K562 (cell line): ENCODE measurements around the gene GALNT16. TPM values are rescaled to one million over a fixed set of nuclear protein-coding genes. Genes with fewer than 3 reads are reported as not detected.

Source experiments
- ATAC-seq: fragments of 200-7000 bp; cut with Tn5 transposase; 3 replicates; pipeline ENCODE4 v1.9.1; 2020; ENCODE audit warnings: moderate library complexity
- BruUV-seq: library from RNA; stranded (reverse); fragments of 400-500 nt; replicated peaks from 2 replicates; lab custom pipeline; 2021; lab: Mats Ljungman, UMichigan
- CTCF ChIA-PET: fragments of 300-600 bp; formaldehyde crosslinking; extraction: SDS; loops from one replicate; lab custom pipeline; 2021; ENCODE audit warnings: low intra/inter-chr PET ratio; lab: Yijun Ruan, JAX
- POLR2A ChIA-PET: fragments of 300-600, 350-650 bp; sonication (Branson Sonifier 250); formaldehyde crosslinking; extraction: SDS; loops from one replicate; lab custom pipeline; 2021; ENCODE audit warnings: antibody characterized with exemption, inconsistent platforms; lab: Yijun Ruan, JAX
- DNase-seq, 4 experiments: peaks; one replicate each; pipeline versions ENCODE4 v3.0.0 to v3.0.0-alpha.2; 2011 to 2018; ENCODE audit warnings: low spot score in 3 of 4, mixed read lengths in 3 of 4; ENCODE audit errors: extremely low read depth in 1 of 4
- FAIRE-seq: peaks from 2 replicates; lab custom pipeline; 2011; peaks lifted over from hg19 to GRCh38; lab: Jason Lieb, UNC
- H2AFZ ChIP-seq: 2 replicates; pipeline ENCODE4 v1.6.0; 2011; ENCODE audit warnings: low read depth, low read length, control low read depth, inconsistent platforms
- H3K27ac ChIP-seq: fragments of 200-600 bp; 3 replicates; pipeline ENCODE4 v1.8.0; 2011; ENCODE audit warnings: low read depth, mild to moderate bottlenecking, control low read depth, inconsistent platforms, low read length, moderate library complexity, mixed read lengths; ENCODE audit errors: extremely low read depth
- H3K27me3 ChIP-seq, 2 experiments: fragments of 300-600 bp in 1 of 2; 2 replicates in 1 of 2; 3 replicates in 1 of 2; pipeline versions ENCODE4 v1.6.0 to v1.8.0; 2011; ENCODE audit warnings: inconsistent platforms in 2 of 2, low read length in 2 of 2, mild to moderate bottlenecking in 1 of 2, mixed read lengths in 1 of 2, moderate library complexity in 1 of 2; ENCODE audit not compliant: control insufficient read depth in 2 of 2, insufficient read depth in 2 of 2
- H3K36me3 ChIP-seq: fragments of 300-600 bp; 3 replicates; pipeline ENCODE4 v1.8.0; 2011; ENCODE audit warnings: mild to moderate bottlenecking, low read length, inconsistent platforms; ENCODE audit not compliant: control insufficient read depth, insufficient read depth
- H3K4me1 ChIP-seq, 2 experiments: fragments of 200-600 bp in 1 of 2; replicated peaks in 1 of 2; 2 replicates in 1 of 2; 3 replicates in 1 of 2; pipeline versions ENCODE4 v1.5.1 to v1.8.0; 2011; ENCODE audit warnings: inconsistent platforms in 2 of 2, low read length in 2 of 2, mild to moderate bottlenecking in 1 of 2, mixed read lengths in 1 of 2, moderate library complexity in 1 of 2; ENCODE audit not compliant: control insufficient read depth in 2 of 2, insufficient read depth in 2 of 2
- H3K4me2 ChIP-seq: 2 replicates; pipeline ENCODE4 v1.6.1; 2011; ENCODE audit warnings: low read length, control low read depth, inconsistent platforms, mixed read lengths; ENCODE audit not compliant: insufficient read depth
- H3K4me3 ChIP-seq: fragments of 200-600 bp; sonication (generic), shearing (Covaris generic); 2 replicates; pipeline ENCODE4 v1.5.1; 2016; ENCODE audit warnings: control low read depth, inconsistent platforms
- H3K79me2 ChIP-seq: fragments of 200-600 bp; 3 replicates; pipeline ENCODE4 v1.8.0; 2011; ENCODE audit warnings: low read length, inconsistent platforms; ENCODE audit not compliant: control insufficient read depth, insufficient read depth
- H3K9ac ChIP-seq, 2 experiments: 2 replicates each; pipeline versions ENCODE4 v1.6.0 to v1.6.1; 2011; ENCODE audit warnings: low read depth in 2 of 2, low read length in 2 of 2, control low read depth in 1 of 2, inconsistent platforms in 1 of 2, mild to moderate bottlenecking in 1 of 2, mixed read lengths in 1 of 2; ENCODE audit not compliant: insufficient read depth in 1 of 2
- H3K9me1 ChIP-seq: one replicate; pipeline ENCODE4 v1.6.0; 2011; ENCODE audit warnings: inconsistent platforms, mild to moderate bottlenecking, low read length, moderate library complexity; ENCODE audit not compliant: control insufficient read depth, insufficient read depth
- H3K9me3 ChIP-seq: replicated peaks from 2 replicates; pipeline ENCODE4 v1.5.1; 2011; ENCODE audit warnings: low read depth, low read length, inconsistent platforms; ENCODE audit not compliant: control insufficient read depth, insufficient read depth
- H4K20me1 ChIP-seq: replicated peaks from 2 replicates; pipeline ENCODE4 v1.6.1; 2011; ENCODE audit warnings: low read length, inconsistent platforms, mixed read lengths; ENCODE audit not compliant: control insufficient read depth, insufficient read depth
- E2F1 ChIP-seq: sonication (generic); formaldehyde crosslinking; IDR thresholded peaks from 2 replicates; pipeline ENCODE4 v1.8.1; 2023; ENCODE audit warnings: mild to moderate bottlenecking, missing genetic modification reagents, moderate library complexity
- TARDBP ChIP-seq: fragments of 450-650 bp; IDR thresholded peaks from 2 replicates; pipeline ENCODE4 v1.6.1; 2016
- TEAD1 ChIP-seq, 2 experiments: fragments of 450-650 bp in 1 of 2; sonication (generic) in 1 of 2; formaldehyde crosslinking; IDR thresholded peaks; 2 replicates each; pipeline versions ENCODE4 v1.4.0 to v1.8.0; 2020 to 2022; ENCODE audit warnings: mild to moderate bottlenecking in 2 of 2, missing genetic modification reagents in 1 of 2
- USF1 ChIP-seq: sonication (generic); formaldehyde crosslinking; IDR thresholded peaks from 2 replicates; pipeline ENCODE4 v1.9.0; 2022; ENCODE audit warnings: mild to moderate bottlenecking, missing genetic modification reagents
- XRCC5 ChIP-seq: fragments of 200-400 bp; formaldehyde crosslinking; IDR thresholded peaks from 2 replicates; pipeline ENCODE4 v1.6.1; 2017; ENCODE audit warnings: low read depth, mild to moderate bottlenecking, low read length
- ZBTB5 ChIP-seq: fragments of 450-650 bp; IDR thresholded peaks from 2 replicates; pipeline ENCODE4 v1.6.1; 2017; ENCODE audit warnings: antibody characterized with exemption
- ZFP1 ChIP-seq: fragments of 450-650 bp; formaldehyde crosslinking; IDR thresholded peaks from 2 replicates; pipeline ENCODE4 v1.4.0; 2020; ENCODE audit warnings: mild to moderate bottlenecking, mixed read lengths
- WGBS: fragments of 100-300 bp; shearing (Covaris generic); methylation state at CpG from one replicate; pipeline ENCODE4 v1.1.6; 2016; ENCODE audit warnings: low coverage, mixed read lengths; ENCODE audit not compliant: insufficient coverage; ENCODE audit errors: missing lambda C conversion rate; 5-methylcytosine and 5-hydroxymethylcytosine counted together
- in situ Hi-C: fragments of 300-500 bp; cut with MboI; formaldehyde crosslinking; loops from 4 replicates; pipeline ENCODE4 v1.15.0; 2018; ENCODE audit warnings: inconsistent platforms, mixed read lengths
- intact Hi-C: fragments of 100-400 bp; cut with micrococcal nuclease; formaldehyde crosslinking; loops from 2 replicates; pipeline ENCODE4 v1.14.2; 2022
- polyA plus RNA-seq, 8 experiments: library from polyadenylated mRNA; depleted of rRNA in 4 of 8; stranded (reverse) in 5 of 8; unstranded in 3 of 8; fragments of >200 nt; fragmentation: Nextera tagmentation in 2 of 8; fragmentation: Illumina TruSeq in 1 of 8; extraction: Ambion mirVana in 2 of 8; extraction: Trizol in 1 of 8; gene quantifications; 2 replicates each; pipeline versions ENCODE4 v1.2.1 to v1.2.3, GENCODE V29; 2011 to 2014; ENCODE audit warnings: inconsistent platforms in 1 of 8, missing spikeins in 1 of 8
- total RNA-seq, 7 experiments: library from RNA; depleted of rRNA in 6 of 7; stranded (reverse); fragments of >200 nt in 6 of 7; fragmentation: Illumina TruSeq in 2 of 7; extraction: Trizol in 2 of 7; gene quantifications; 2 replicates each; pipeline versions ENCODE4 v1.2.1 to v1.2.3, GENCODE V29; 2011 to 2021; ENCODE audit warnings: low replicate concordance in 1 of 7
- TF ChIP-seq, protein P1 (sequence below), 2 experiments: fragments of 450-650 bp in 1 of 2; sonication (generic) in 1 of 2; formaldehyde crosslinking in 1 of 2; IDR thresholded peaks in 1 of 2; conservative IDR thresholded peaks in 1 of 2; 2 replicates each; pipeline versions ENCODE4 v1.6.1 to v1.8.1; 2016 to 2023; ENCODE audit warnings: mild to moderate bottlenecking in 2 of 2, moderate library complexity in 2 of 2, inconsistent platforms in 1 of 2, missing genetic modification reagents in 1 of 2
- TF ChIP-seq, protein P2 (sequence below): fragments of 450-650 bp; IDR thresholded peaks from 2 replicates; pipeline ENCODE4 v1.6.1; 2016

Gene GALNT16
- total and polyA plus RNA-seq, 9 of the 15 experiments (the other 6 are each of a cell fraction or from before 2014, with no cell fraction given), result not detected

DNA sequence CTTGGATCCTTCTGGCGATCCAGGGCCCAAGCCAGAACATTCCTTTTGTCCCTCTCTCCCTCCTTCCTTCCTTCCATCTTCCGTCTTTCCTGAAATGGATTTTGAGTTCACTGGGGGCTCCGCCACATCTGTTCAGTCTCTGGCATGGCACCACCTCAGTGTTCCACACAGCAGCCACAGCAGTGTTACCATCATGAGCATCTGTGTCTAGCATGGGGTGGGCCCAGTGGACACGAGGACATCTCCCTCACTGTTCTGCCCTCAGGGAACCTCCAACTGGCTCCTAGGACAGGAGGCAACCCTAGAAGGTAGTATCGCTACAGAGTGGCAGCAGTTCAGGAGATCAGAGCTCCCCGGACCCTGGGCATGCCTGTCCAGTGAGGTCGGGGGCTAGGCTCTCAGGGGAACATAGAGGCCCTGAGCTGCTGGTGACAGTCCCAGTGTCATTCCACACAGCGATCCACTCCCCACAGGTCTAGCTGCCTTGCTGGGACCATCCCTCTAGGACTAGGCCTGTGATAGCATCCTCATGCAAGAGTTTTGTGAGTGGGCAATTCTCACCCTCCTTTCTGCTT, 59.0 kb downstream of the GALNT16 start:
- Histone ChIP-seq H2AFZ (no peak overlapping the region), H3K79me2 (no peaks in the 10 kb centered on the region), H3K4me3 (no peak overlapping the region), H3K27ac (no peak overlapping the region), H3K4me2 (no peak overlapping the region), H3K9me1 (no peaks in the 10 kb centered on the region), H3K9ac (no peak overlapping the region), H3K9me3 (no peaks in the 10 kb centered on the region), H4K20me1 (no peaks in the 10 kb centered on the region), H3K4me1 (no peaks in the 10 kb centered on the region; a peak in 1 of 5 replicates), H3K27me3 (peaks cover 0 to 27% of the 10 kb centered on the region in 2 experiments; a peak in 4 of 5 replicates), H3K36me3 (no peaks in the 10 kb centered on the region)
- BruUV-seq, result no TSS peak
- ChIA-PET CTCF (no interaction called here), POLR2A (interaction anchor here (0.9 kb wide), 1 partner anchor 14 kb away, joined by 4 read pairs; no protein-coding TSS in a partner anchor)
- TF ChIP-seq E2F1 (no peak), TEAD1 (CRISPR knock-in tag; IDR thresholded peaks at IDR 0.05) (no peak), ZFP1 (CRISPR knock-in tag) (no peak), USF1 (CRISPR knock-in tag) (no peak), XRCC5 (no peak), ZBTB5 (no peak), TARDBP (no peak)
- TF ChIP-seq, protein P1, sequence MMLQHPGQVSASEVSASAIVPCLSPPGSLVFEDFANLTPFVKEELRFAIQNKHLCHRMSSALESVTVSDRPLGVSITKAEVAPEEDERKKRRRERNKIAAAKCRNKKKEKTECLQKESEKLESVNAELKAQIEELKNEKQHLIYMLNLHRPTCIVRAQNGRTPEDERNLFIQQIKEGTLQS (IDR thresholded peaks at IDR 0.05), result no peak
- TF ChIP-seq, protein P1 (CRISPR knock-in tag; conservative IDR thresholded peaks at IDR 0.05), result no peak
- TF ChIP-seq, protein P2, sequence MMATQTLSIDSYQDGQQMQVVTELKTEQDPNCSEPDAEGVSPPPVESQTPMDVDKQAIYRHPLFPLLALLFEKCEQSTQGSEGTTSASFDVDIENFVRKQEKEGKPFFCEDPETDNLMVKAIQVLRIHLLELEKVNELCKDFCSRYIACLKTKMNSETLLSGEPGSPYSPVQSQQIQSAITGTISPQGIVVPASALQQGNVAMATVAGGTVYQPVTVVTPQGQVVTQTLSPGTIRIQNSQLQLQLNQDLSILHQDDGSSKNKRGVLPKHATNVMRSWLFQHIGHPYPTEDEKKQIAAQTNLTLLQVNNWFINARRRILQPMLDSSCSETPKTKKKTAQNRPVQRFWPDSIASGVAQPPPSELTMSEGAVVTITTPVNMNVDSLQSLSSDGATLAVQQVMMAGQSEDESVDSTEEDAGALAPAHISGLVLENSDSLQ, result no peak
- FAIRE-seq (no peak), ATAC-seq (no peak), DNase-seq (no peak)
- intact Hi-C loops, result no loop called here
- WGBS, result 5% methylated on average over 4 of the region's 8 CpGs
- in situ Hi-C loops, result no loop called here
